ENCODE data around the gene TMC8. TPM values are rescaled to one million over a fixed set of nuclear protein-coding genes. Genes with fewer than 3 reads are reported as not detected.

Gene TMC8
- polyA plus RNA-seq, 3 donors: 13.3 to 151 (median 15.1) TPM

DNA sequence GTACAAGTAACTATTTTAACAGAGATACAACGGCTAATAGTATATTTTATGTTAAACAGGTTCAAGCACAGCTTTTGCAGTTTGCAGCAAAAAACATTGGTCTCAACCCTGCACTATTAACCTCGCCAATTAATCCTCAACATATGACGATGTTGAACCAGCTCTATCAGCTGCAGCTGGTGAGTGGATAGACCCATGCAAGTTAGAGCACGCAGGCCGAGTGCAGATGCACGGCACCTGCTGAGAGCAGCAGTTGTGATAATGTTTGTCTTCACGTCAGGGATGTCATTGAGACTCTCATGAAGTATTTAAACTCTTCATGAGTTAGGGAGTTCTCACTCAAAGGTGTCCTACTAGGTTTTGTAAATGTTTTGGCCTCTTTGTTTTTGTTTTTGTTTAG is 47.6 kb upstream of the TMC8 start:
- Histone ChIP-seq H2AFZ (ENCODE audit: insufficient read depth, low read depth, low read length, poor library complexity, severe bottlenecking) (no peak overlapping the region), H3K9me3 (replicated peaks in 1 of 2; ENCODE audit: control insufficient read depth in 1 of 2, insufficient read depth in 1 of 2, low read length in 2 of 2) (no peaks in the 10 kb centered on the region), H3K4me1 (ENCODE audit: control insufficient read depth in 1 of 2, insufficient read depth in 2 of 2, low read length in 2 of 2) (no peaks in the 10 kb centered on the region), H3K27ac (ENCODE audit: low read depth in 1 of 2, low read length in 2 of 2) (no peak overlapping the region), H4K20me1 (ENCODE audit: insufficient read depth, low read length) (no peaks in the 10 kb centered on the region), H3K4me2 (replicated peaks; ENCODE audit: extremely low read depth, low read length, poor library complexity, severe bottlenecking) (no peak overlapping the region), H3K27me3 (ENCODE audit: control insufficient read depth in 2 of 2, insufficient read depth in 2 of 2, low read length in 2 of 2) (no peaks in the 10 kb centered on the region), H3K79me2 (ENCODE audit: insufficient read depth, low read length) (no peaks in the 10 kb centered on the region), H3K9ac (ENCODE audit: insufficient read depth, low read length, poor library complexity, severe bottlenecking) (no peak overlapping the region), H3K36me3 (replicated peaks in 1 of 2; ENCODE audit: control insufficient read depth in 1 of 2, insufficient read depth in 2 of 2, low read length in 2 of 2) (peaks cover 34 to 81% of the 10 kb centered on the region in 2 donors), H3K4me3 (replicated peaks in 1 of 3; ENCODE audit: low read depth in 2 of 3, low read length in 3 of 3) (no peak overlapping the region)
- peaks cover 51 to 76% of the 10 kb centered on the region in 2 donors for H3K36me3 Mint-ChIP-seq
- intact Hi-C loops (cut with micrococcal nuclease): no loop called here
- DNase-seq: no peak
- H3K27ac Mint-ChIP-seq: no peak overlapping the region
- peaks cover 10% of the 10 kb centered on the region for H3K4me1 Mint-ChIP-seq
- H3K4me3 Mint-ChIP-seq: no peak overlapping the region
- H3K27me3 Mint-ChIP-seq (ENCODE audit: low read depth in 3 of 3): peaks cover 0 to 1% (median 0%) of the 10 kb centered on the region in 3 donors
- WGBS (ENCODE audit: insufficient coverage): 95% methylated on average over 4 of the region's 7 CpGs
- H3K9me3 Mint-ChIP-seq: no peaks in the 10 kb centered on the region
- TF ChIP-seq, protein P1, sequence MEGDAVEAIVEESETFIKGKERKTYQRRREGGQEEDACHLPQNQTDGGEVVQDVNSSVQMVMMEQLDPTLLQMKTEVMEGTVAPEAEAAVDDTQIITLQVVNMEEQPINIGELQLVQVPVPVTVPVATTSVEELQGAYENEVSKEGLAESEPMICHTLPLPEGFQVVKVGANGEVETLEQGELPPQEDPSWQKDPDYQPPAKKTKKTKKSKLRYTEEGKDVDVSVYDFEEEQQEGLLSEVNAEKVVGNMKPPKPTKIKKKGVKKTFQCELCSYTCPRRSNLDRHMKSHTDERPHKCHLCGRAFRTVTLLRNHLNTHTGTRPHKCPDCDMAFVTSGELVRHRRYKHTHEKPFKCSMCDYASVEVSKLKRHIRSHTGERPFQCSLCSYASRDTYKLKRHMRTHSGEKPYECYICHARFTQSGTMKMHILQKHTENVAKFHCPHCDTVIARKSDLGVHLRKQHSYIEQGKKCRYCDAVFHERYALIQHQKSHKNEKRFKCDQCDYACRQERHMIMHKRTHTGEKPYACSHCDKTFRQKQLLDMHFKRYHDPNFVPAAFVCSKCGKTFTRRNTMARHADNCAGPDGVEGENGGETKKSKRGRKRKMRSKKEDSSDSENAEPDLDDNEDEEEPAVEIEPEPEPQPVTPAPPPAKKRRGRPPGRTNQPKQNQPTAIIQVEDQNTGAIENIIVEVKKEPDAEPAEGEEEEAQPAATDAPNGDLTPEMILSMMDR (IDR thresholded peaks at IDR 0.05): no peak

DNA sequence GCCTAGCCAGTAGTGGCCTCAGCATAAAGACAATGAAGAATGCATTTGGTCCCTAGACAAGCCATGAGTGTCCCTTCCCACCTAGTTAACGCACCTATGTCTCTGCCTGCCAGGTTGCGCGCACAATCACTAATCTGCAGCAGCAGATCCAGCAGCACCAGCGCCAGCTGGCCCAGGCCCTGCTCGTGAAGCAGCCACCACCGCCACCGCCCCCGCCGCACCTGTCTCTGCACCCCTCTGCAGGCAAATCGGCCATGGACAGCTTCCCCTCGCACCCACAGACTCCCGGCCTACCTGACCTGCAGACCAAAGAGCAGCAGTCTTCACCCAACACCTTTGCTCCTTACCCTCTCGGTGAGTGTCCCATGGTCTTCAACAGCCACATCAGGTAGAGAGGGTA is 43.8 kb upstream of the TMC8 start:
- Histone ChIP-seq H2AFZ (ENCODE audit: insufficient read depth, low read depth, low read length, poor library complexity, severe bottlenecking) (no peak overlapping the region), H3K4me2 (replicated peaks; ENCODE audit: extremely low read depth, low read length, poor library complexity, severe bottlenecking) (no peak overlapping the region), H3K9ac (ENCODE audit: insufficient read depth, low read length, poor library complexity, severe bottlenecking) (no peak overlapping the region), H3K27me3 (ENCODE audit: control insufficient read depth in 2 of 2, insufficient read depth in 2 of 2, low read length in 2 of 2) (no peaks in the 10 kb centered on the region), H3K9me3 (replicated peaks in 1 of 2; ENCODE audit: control insufficient read depth in 1 of 2, insufficient read depth in 1 of 2, low read length in 2 of 2) (no peaks in the 10 kb centered on the region), H3K27ac (ENCODE audit: low read depth in 1 of 2, low read length in 2 of 2) (no peak overlapping the region), H3K36me3 (replicated peaks in 1 of 2; ENCODE audit: control insufficient read depth in 1 of 2, insufficient read depth in 2 of 2, low read length in 2 of 2) (peaks cover 25 to 75% of the 10 kb centered on the region in 2 donors), H3K4me3 (replicated peaks in 1 of 3; ENCODE audit: low read depth in 2 of 3, low read length in 3 of 3) (no peak overlapping the region), H3K79me2 (ENCODE audit: insufficient read depth, low read length) (no peaks in the 10 kb centered on the region), H3K4me1 (ENCODE audit: control insufficient read depth in 1 of 2, insufficient read depth in 2 of 2, low read length in 2 of 2) (peaks cover 9 to 10% of the 10 kb centered on the region in 2 donors), H4K20me1 (ENCODE audit: insufficient read depth, low read length) (no peaks in the 10 kb centered on the region)
- over 99% methylated on average over 13 of the region's 13 CpGs for WGBS (ENCODE audit: insufficient coverage)
- intact Hi-C loops (cut with micrococcal nuclease): no loop called here
- Mint-ChIP-seq H3K4me1 (peaks cover 19% of the 10 kb centered on the region), H3K36me3 (peaks cover 49 to 65% of the 10 kb centered on the region in 2 donors), H3K9me3 (peaks cover 0 to 2% (median 0%) of the 10 kb centered on the region in 7 donors), H3K27me3 (ENCODE audit: low read depth in 3 of 3) (no peaks in the 10 kb centered on the region), H3K27ac (no peak overlapping the region), H3K4me3 (no peak overlapping the region)
- TF ChIP-seq, protein P1 (IDR thresholded peaks at IDR 0.05): no peak
- no peak for DNase-seq
